Measurements from ENCODE around the gene FBXO2.
"Not testable (repeated sequence)": the region's sequence is repeated elsewhere in the genome, so short reads cannot be mapped to it uniquely, and the experiment has no call there.

DNA sequence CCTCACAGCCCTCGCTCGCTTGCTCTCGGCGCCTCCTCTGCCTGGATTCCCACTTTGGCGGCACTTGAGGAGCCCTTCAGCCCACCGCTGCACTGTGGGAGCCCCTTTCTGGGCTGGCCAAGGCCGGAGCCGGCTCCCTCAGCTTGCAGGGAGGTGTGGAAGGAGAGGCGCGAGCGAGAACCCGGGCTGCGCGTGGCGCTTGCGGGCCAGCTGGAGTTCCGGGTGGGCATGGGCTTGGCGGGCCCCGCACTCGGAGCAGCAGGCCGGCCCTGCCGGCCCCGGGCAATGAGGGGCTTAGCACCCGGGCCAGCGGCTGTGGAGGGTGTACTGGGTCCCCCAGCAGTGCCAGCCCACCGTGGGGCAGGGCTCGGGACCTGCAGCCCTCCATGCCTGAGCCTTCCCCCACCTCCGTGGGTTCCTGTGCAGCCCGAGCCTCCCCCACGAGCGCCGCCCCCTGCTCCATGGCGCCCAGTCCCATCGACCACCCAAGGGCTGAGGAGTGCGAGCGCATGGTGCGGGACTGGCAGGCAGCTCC, 45.6 kb downstream of the FBXO2 start:
- TF ChIP-seq, protein P1, sequence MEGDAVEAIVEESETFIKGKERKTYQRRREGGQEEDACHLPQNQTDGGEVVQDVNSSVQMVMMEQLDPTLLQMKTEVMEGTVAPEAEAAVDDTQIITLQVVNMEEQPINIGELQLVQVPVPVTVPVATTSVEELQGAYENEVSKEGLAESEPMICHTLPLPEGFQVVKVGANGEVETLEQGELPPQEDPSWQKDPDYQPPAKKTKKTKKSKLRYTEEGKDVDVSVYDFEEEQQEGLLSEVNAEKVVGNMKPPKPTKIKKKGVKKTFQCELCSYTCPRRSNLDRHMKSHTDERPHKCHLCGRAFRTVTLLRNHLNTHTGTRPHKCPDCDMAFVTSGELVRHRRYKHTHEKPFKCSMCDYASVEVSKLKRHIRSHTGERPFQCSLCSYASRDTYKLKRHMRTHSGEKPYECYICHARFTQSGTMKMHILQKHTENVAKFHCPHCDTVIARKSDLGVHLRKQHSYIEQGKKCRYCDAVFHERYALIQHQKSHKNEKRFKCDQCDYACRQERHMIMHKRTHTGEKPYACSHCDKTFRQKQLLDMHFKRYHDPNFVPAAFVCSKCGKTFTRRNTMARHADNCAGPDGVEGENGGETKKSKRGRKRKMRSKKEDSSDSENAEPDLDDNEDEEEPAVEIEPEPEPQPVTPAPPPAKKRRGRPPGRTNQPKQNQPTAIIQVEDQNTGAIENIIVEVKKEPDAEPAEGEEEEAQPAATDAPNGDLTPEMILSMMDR (IDR thresholded peaks at IDR 0.05) = not testable (repeated sequence)
- not testable (repeated sequence) for TF ChIP-seq POLR2AphosphoS5, POLR2A, EP300 (IDR thresholded peaks at IDR 0.05)
